ENCODE results near the gene ELSPBP1. TPM values are rescaled to one million over a fixed set of nuclear protein-coding genes. Genes with fewer than 3 reads are reported as not detected.

Gene ELSPBP1
- total RNA-seq, 4 donors from 2014 or later, result not detected

- Histone ChIP-seq H3K27me3 (no peaks in the 10 kb centered on the region), H3K9me3 (no peaks in the 10 kb centered on the region), H3K4me1 (no peaks in the 10 kb centered on the region), H3K36me3 (no peaks in the 10 kb centered on the region), H3K4me3 (no peak overlapping the region), H3K27ac (no peak overlapping the region)
- no peak for DNase-seq
- intact Hi-C loops (cut with DNase I; ENCODE audit: low total_unique reads), result no loop called here
- no peak for TF ChIP-seq POLR2A (IDR thresholded peaks at IDR 0.05)
- TF ChIP-seq CTCF (IDR thresholded peaks at IDR 0.05), result no peak
Measured at GRCh38 chr19:48025480-48025879, 31.0 kb downstream of the ELSPBP1 start.

- no peak for DNase-seq
- intact Hi-C loops (cut with DNase I; ENCODE audit: low total_unique reads), result no loop called here
- Histone ChIP-seq H3K36me3 (no peaks in the 10 kb centered on the region), H3K4me3 (no peak overlapping the region), H3K27ac (no peak overlapping the region), H3K9me3 (no peaks in the 10 kb centered on the region), H3K4me1 (no peaks in the 10 kb centered on the region), H3K27me3 (no peaks in the 10 kb centered on the region)
- TF ChIP-seq CTCF (IDR thresholded peaks at IDR 0.05), result no peak
- TF ChIP-seq POLR2A (IDR thresholded peaks at IDR 0.05), result no peak
Measured at GRCh38 chr19:48029431-48029830, 35.0 kb downstream of the ELSPBP1 start.

- intact Hi-C loops (cut with DNase I; ENCODE audit: low total_unique reads), result no loop called here
- H3K27me3 ChIP-seq, result no peaks in the 10 kb centered on the region
- H3K27ac ChIP-seq, result no peak overlapping the region
Measured at GRCh38 chr19:48030073-48030472, 35.6 kb downstream of the ELSPBP1 start.

GRCh38 chr19:48033604-48034003 is 39.2 kb downstream of the ELSPBP1 start:
- H3K9me3 ChIP-seq, result no peaks in the 10 kb centered on the region
- H3K27me3 ChIP-seq, result no peaks in the 10 kb centered on the region
- DNase-seq, result no peak
- no peak for TF ChIP-seq CTCF (IDR thresholded peaks at IDR 0.05)
- TF ChIP-seq POLR2A (IDR thresholded peaks at IDR 0.05), result no peak
- H3K36me3 ChIP-seq, result no peaks in the 10 kb centered on the region
- H3K4me1 ChIP-seq, result no peaks in the 10 kb centered on the region
- intact Hi-C loops (cut with DNase I; ENCODE audit: low total_unique reads), result no loop called here
- no peak overlapping the region for H3K4me3 ChIP-seq
- no peak overlapping the region for H3K27ac ChIP-seq

More at GRCh38 chr19:48030073-48030472, 35.6 kb downstream of the ELSPBP1 start:
- no peaks in the 10 kb centered on the region for H3K36me3 ChIP-seq
- TF ChIP-seq POLR2A (IDR thresholded peaks at IDR 0.05) (no peak), CTCF (IDR thresholded peaks at IDR 0.05) (no peak)
- no peaks in the 10 kb centered on the region for H3K9me3 ChIP-seq
- no peak for DNase-seq
- no peak overlapping the region for H3K4me3 ChIP-seq
- H3K4me1 ChIP-seq, result no peaks in the 10 kb centered on the region

GRCh38 chr19:48036765-48037164 is 42.3 kb downstream of the ELSPBP1 start:
- H3K27me3 ChIP-seq, result no peaks in the 10 kb centered on the region
- H3K4me1 ChIP-seq, result no peaks in the 10 kb centered on the region
- TF ChIP-seq POLR2A (IDR thresholded peaks at IDR 0.05) (no peak), CTCF (IDR thresholded peaks at IDR 0.05) (no peak)
- no peak for DNase-seq
- no peak overlapping the region for H3K27ac ChIP-seq
- no peaks in the 10 kb centered on the region for H3K36me3 ChIP-seq
- no peaks in the 10 kb centered on the region for H3K9me3 ChIP-seq
- H3K4me3 ChIP-seq, result no peak overlapping the region
- intact Hi-C loops (cut with DNase I; ENCODE audit: low total_unique reads), result no loop called here
